Epithelial cell of proximal tubule (primary cell): Measurements from ENCODE around the gene CLN3. TPM values are rescaled to one million over a fixed set of nuclear protein-coding genes. Genes with fewer than 3 reads are reported as not detected.
"Not testable (repeated sequence)": the region's sequence is repeated elsewhere in the genome, so short reads cannot be mapped to it uniquely, and the experiment has no call there.

ENCODE experiments used
- DNase-seq: peaks from one replicate; pipeline ENCODE4 v3.0.0-alpha.2; 2011; ENCODE audit warnings: low read depth
- H3K4me3 ChIP-seq: 2 replicates; pipeline ENCODE4 v1.5.1; 2011; ENCODE audit warnings: low read depth, mild to moderate bottlenecking, low read length
- total RNA-seq: library from RNA; depleted of rRNA; stranded (reverse); fragments of >200 nt; gene quantifications from 2 replicates; pipeline ENCODE4 v1.2.3, GENCODE V29; 2015
- TF ChIP-seq, protein P1 (sequence below): conservative IDR thresholded peaks from 2 replicates; pipeline ENCODE4 v1.5.1; 2012; ENCODE audit warnings: low read depth, mild to moderate bottlenecking, low read length

CLN3 gene
- total RNA-seq, 1 donor from 2014 or later: 16.0 TPM

DNA sequence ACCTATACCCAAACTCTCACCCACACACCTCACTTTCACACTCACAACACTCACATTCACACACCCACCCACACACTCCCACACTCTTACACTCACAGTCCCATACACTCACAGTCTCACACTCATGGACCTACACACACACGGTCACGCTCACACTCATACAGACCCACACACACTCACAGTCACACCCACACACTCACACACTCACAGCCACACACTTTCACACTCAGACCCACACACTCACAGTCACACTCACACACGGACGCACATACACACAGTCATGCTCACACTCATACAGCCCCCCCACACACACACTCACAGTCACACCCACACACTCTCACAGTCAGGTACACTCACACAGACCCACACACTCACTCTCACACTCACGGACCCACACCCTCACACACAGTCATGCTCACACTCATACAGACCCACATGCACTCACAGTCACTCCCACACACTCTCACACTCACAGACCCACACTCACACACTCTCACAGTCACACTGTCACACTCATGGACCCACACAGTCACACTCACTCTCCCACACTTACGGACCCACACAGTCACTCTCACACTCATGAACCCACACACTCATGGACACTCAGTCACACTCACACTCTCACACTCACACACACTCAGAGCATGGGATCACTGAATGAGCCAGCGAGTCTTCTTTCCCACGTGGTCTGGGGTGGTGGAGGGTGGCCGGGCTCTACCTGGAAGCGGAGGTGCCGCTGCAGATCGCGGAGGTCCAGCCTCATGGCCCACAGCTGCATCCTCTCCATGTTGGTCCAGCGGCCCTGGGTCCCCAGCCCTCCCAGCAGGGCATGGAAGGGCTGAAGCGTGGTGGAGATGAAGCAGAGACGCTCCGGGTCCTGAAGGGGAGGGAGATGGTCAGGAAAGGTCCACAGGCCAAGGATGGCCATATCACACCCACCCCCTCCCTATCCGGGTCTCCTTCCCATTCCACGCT lies 9.7 kb upstream of the CLN3 start:
- no peak for DNase-seq
- TF ChIP-seq, protein P1, sequence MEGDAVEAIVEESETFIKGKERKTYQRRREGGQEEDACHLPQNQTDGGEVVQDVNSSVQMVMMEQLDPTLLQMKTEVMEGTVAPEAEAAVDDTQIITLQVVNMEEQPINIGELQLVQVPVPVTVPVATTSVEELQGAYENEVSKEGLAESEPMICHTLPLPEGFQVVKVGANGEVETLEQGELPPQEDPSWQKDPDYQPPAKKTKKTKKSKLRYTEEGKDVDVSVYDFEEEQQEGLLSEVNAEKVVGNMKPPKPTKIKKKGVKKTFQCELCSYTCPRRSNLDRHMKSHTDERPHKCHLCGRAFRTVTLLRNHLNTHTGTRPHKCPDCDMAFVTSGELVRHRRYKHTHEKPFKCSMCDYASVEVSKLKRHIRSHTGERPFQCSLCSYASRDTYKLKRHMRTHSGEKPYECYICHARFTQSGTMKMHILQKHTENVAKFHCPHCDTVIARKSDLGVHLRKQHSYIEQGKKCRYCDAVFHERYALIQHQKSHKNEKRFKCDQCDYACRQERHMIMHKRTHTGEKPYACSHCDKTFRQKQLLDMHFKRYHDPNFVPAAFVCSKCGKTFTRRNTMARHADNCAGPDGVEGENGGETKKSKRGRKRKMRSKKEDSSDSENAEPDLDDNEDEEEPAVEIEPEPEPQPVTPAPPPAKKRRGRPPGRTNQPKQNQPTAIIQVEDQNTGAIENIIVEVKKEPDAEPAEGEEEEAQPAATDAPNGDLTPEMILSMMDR: no peak
- H3K4me3 ChIP-seq: no peak overlapping the region

DNA sequence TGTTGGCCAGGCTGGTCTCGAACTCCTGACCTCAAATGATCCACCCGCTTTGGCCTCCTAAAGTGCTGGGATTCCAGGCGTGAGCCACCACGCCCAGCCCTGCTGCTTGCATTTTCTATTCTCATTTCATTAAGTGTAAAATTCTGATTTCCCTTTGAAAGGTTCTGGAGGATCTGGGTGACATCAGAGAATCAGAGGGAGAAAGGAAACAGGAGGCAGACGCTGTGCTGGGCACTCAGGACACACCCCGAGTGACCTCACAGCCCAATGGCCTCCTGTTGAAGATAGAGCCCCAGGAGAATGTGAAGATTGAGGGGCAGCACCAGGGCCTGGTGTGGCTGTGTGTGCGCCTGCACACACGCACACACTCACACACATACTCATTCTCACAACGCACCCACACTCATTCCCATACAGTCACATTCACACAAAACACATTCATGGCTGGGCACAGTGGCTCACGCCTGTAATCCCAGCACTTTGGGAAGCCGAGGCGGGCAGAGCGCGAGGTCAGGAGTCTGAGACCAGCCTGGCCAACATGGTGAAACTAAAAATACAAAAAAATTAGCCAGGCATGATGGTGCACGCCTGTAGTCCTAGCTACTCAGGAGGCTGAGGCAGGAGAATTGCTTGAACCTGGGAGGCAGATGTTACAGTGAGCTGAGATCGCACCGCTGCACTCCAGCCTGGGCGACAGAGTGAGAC lies 8.8 kb upstream of the CLN3 start:
- not testable (repeated sequence) for DNase-seq, H3K4me3 ChIP-seq

DNA sequence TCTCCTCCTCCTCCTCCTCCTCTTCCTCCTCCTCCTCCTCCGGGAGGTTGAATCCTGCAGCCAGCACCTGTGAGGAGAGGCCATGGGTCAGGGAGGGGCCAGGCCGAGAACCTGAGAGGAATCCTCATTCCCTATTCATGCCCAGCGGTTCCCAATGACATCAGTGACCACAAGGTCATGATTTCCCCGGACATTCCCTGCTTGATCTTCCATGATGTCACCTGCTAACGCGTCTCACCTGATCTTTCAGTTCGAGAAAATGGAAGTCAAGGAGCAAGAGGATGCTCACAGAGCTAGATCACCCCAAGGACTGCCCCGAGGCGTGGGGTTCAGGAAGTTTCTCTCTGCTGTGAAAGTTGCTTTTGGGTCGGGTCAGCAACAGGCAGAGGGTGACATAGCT lies 8.0 kb upstream of the CLN3 start:
- TF ChIP-seq, protein P1: no peak
- DNase-seq: no peak
- no peak overlapping the region for H3K4me3 ChIP-seq

DNA sequence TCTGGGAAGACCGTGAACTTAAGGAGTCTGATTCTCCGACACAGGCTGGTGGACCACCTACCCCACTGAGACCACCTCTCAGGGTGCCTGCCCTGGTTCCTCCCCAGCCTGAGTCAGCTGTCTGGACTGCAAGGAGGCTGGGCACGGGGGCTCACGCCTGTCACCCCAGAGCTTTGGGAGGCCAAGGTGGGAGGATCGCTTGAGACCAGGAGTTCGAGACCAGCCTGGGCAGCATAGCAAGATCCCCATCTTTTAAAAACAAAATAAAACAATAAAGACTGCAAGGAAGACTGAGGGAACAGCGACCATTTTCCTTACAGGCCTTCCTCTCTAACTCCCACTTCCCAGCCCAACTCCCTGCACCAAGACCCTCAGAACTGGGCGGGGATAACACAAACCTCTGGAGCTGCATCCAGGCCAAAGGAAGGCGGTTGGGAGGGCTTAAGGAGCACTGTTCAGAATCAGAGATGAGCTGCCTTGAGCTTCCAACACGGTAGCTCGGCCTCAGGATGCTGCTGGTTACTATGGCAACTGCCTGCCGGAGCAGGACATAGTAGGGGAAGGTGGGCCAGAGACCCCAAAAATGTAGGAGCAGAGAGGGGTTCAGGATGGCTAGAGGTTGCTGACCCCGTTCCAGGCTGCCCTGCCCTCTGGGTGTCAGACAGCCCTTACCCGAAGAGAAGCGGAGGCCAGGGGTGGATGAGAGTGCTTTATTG lies 7.0 kb upstream of the CLN3 start:
- no peak for DNase-seq
- TF ChIP-seq, protein P1: no peak
- H3K4me3 ChIP-seq: no peak overlapping the region

DNA sequence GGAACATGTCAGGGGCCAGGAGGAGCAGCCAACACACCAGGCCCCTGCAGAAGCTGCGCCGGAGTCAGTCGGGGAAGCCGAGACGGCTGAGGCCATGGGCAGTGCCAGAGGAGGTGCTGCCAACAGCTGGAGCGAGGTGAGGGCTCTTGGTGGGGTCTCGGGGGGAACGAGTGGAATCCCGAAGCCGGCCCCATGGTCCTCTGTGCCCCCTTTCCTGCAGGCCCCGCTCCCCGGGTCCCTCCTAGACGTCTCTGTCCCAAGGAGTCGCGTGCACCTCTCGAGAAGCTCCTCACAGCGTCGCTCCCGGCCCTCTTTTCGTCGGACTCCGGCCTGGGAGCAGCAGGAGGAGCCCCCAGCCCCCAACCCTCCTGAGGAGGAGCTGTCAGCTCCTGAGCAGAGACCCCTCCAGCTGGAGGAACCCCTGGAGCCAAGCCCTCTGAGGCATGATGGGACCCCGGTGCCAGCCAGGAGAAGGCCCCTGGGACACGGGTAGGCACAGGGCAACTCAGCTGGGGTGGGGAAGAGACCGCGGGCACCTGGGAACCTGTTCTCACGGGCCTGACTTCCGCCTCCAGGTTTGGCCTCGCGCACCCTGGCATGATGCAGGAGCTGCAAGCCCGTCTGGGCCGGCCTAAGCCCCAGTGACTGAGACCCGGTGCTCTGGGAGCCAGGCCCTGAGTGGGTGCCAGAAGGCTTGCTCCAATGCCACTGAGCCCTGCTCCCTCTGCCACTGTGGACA lies 6.2 kb upstream of the CLN3 start:
- no peak overlapping the region for H3K4me3 ChIP-seq
- TF ChIP-seq, protein P1: no peak
- DNase-seq: no peak

DNA sequence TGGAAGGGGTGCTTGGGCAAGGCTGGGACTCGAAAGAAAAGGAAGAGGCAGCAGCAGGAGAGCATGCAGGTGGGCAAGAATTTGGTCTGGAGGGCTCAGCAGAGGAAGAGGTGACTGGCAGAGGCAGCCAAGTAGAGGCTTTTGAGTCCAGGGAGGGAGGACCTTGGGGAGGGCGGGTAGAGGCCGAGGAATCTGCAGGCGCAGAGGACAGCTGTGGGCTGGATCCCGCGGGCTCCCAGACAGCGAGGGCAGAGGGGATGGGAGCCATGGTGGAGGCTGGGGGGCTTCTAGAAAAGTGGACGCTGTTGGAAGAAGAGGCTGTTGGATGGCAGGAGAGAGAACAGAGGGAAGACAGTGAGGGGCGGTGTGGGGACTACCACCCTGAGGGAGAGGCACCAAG lies 5.5 kb upstream of the CLN3 start:
- TF ChIP-seq, protein P1: no peak
- no peak for DNase-seq
- no peak overlapping the region for H3K4me3 ChIP-seq
